Left forelimb (tissue), 1 donor: ENCODE measurements around the gene BBS12.

Source experiments
- DNase-seq: peaks from one replicate; pipeline ENCODE4 v3.0.0-alpha.2; 2018; ENCODE audit warnings: low spot score

Gene BBS12

DNA sequence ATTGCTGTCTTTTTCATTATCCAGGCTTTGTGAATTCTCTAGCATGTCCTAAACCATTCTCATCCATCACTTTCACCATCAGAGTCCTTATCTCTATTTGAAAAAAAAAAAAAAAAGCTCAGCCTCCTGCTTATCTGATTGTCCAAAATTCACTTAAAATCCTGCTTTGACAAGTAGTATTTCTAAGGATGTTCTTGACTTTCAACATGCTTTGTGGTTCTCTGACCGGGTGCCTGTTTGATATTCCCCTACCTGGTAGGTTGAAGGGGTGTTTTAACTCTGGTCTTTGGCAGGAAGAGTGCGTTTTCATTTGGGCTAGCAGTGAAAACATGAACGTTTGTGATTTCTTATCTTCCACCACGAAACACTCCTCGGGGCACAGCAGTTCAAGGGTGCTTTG lies 17.3 kb upstream of the BBS12 start:
- no peak for DNase-seq

GRCh38 chr4:122716825-122717448 lies 15.6 kb upstream of the BBS12 start:
- DNase-seq = no peak

DNA sequence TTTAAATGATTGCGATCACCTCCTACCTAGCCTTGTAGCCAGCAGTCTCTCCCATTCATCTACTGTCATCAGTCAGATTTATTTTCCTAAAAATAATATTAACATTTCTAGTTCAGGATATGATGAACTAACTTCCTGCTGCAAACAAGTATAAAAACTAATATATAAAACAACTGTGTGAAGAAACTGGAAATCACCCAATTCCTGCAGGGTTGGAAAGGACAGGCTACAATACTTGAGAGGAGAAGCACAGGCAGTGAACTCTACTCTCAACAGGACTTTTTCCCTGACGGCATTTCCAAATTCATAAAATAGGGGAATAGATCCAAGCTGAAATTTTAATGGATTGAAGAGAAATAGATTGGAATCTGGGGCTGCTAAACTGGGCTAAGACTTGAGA lies 14.2 kb upstream of the BBS12 start:
- no peak for DNase-seq

DNA sequence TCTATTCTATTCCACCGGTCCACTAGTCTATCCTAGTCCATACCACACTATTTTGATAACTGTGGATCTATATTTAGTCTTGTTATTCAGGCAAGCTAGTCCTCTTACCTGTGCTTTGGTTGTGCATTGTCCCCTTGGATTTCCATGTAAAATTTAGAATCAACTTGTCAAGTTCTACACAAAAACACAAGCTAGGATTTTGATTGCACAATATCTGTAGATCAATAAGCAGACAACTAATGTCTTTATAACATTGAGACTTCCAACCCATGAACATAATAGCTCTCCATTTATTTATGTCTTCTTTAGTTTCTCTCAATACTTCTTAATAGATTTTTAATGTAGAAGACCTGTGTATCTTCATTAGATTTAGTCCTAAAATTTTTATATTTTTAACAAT lies 10.2 kb upstream of the BBS12 start:
- no peak for DNase-seq

- no peak for DNase-seq
Measured at GRCh38 chr4:122728856-122729255, 3.6 kb upstream of the BBS12 start.

DNA sequence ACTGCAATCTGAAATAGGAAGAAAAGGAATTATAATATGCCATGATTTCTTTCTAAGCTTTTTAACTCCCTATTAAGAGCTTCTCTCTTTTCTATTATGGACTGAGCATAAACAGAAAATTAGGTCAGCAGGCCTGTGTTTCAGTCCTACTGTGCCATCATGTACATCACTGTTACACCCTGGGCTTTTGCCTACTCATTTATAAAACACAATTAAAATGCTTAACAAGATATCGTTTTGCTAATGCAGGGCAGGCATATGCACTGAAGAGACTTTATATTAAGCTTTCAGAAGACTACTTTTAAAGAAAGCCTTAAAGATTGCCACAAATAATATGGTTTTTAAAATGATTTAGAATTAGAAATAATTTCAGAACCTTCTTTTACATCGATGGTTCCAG lies 828 bp upstream of the BBS12 start:
- no peak for DNase-seq

DNA sequence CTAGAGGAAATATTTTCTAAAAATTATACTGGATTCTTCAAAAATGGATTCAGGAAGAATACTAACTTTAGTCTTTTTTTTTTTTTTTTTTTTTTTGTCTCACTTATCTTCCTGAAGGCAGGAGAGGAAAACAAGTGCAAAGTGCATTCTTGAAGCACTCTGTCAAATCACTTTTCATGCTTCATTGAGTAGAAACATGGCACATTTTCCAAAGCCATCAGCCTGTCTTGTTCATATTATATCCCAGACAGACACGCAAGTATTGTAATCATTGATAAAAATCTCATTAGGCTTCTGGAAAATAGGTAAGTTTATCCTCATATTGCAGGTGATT lies 1.2 kb downstream of the BBS12 start:
- no peak for DNase-seq

GRCh38 chr4:122739174-122739573 lies 6.7 kb downstream of the BBS12 start:
- DNase-seq = no peak

GRCh38 chr4:122742933-122743829 lies 10.7 kb downstream of the BBS12 start:
- DNase-seq = no peak

DNA sequence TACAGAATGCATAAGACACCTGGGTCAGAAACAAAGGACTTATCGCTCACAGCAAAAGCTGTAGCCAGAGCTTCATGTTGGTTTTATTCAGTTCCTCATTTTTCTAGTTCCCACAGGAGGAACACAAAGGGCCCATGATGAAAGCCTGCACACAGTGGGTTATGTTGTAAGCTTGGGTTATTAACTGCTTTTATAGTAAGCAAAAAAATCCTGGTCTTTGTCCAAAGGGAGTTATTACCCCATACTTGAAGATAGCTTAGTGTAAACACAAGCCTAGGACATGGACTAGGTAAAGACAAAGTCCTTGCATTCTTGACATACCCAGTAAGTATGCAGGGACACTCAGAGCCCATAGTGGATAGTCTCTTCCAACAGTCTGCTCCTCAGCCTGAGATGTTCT lies 11.7 kb downstream of the BBS12 start:
- no peak for DNase-seq

DNA sequence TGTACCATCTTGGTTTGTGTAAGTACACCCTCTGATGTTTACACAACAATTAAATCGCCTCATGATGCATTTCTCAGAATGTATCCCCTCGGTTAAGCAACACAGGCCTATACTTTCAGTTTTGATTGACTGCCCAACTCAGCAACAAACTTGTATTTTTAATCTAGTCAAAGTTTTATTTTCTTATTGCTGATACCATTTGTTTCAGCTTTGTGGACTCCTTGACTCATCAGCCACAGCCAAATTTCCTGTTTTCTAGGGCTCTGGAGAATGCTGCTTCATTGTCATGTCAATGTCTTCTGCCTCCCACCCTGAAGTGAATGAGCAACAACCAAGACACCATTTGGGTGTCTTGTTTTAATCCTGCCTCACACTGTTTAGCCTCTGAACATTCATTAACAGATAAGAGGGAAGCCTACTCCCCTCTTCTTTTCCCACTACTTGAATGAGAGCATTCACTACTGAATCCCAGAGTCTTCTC lies 14.0 kb downstream of the BBS12 start:
- DNase-seq = no peak

DNA sequence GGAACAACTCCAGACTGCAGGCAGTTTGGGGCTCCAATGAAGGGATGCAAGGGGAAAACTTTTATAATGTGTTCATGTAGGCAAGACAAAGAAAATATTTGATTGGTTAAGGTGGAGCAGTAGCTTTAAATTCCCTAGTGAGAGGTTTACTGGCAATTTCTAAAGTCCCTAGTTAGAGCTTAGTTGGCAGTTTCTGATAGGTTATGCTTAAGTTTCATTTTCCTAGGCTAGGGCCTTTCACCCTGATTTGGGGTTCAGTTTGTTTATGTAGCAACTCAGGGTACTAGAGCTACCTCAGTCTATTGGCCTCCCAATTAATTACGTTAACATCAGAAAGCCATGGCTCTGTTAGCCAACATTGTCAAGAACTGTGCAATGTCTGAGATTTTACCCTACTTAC lies 14.6 kb downstream of the BBS12 start:
- no peak for DNase-seq

GRCh38 chr4:122747883-122748282 lies 15.4 kb downstream of the BBS12 start:
- no peak for DNase-seq

DNA sequence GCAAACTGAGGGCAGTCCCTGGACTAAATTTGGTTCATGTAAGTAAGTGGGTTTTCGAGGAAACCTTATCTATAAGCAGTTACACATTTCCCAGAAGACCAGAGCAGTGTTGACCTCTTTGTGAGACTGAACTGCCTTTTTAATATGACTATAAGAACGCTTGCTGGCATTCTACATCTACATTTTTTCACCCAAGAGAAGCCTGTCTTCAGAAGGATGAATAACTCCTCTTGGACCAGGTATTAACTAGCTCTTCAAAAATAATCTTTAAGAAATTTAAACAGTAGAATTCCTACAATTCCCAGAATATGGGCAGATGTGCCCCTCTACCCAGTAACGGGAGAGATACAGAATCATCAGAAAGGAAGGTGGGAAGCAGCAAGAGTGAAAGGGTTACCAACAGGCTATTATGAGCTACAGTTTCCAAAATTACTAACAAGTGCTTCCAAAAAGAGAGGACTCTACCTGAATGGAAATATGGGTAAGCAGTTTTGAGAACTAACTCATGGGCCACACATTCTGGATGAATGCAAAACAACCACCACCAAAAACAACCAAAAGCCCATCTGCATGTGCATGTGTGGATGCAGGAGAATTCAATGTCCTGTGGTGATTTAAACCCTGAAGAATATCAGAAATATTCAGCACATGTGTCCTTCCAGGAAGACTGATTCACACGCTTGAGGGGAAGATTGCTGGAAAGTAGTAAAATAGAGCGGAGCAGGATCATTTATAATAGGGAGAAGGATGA lies 17.4 kb downstream of the BBS12 start:
- DNase-seq = no peak

- DNase-seq = no peak
Measured at GRCh38 chr4:122755675-122756074, 23.2 kb downstream of the BBS12 start.

DNA sequence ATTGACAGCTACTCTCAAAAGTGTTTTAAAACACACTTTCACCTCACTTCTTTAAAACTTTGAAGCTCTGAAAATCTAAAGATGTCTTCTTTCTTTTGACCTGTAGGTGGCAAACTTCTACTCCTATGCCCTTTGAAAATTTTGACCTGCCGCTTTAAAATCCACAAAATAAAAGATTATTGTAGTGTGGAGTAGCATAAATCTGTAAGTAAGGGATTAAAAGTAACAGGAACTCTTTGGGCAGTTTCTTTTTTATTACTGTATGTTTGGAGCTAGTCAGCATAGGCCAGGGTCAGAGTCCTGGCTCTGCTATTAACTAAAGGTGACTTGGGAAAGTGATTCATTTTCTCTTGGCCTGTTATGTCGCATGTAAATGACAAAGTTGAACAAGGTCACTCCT lies 25.5 kb downstream of the BBS12 start:
- no peak for DNase-seq

GRCh38 chr4:122759639-122760310 lies 27.3 kb downstream of the BBS12 start:
- no peak for DNase-seq

DNA sequence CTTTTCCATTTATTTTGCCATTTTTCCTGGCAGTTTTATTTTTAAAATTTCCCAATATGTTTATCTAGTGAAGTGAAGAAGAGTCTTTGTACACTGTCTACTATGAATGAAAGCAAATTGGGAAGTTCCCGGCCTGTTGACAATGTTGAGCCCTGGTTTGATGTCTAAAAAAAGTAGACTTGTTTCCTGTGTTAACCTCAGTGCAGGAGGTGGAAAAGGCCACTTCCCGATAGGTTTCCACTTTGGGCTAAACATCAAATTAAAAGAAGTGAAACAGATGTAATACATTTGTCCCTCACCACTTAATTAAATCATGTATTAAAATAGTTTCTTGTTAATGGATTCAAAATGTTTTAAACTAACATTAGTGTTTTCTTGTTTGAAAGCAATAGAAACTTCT lies 30.0 kb downstream of the BBS12 start:
- DNase-seq = no peak

DNA sequence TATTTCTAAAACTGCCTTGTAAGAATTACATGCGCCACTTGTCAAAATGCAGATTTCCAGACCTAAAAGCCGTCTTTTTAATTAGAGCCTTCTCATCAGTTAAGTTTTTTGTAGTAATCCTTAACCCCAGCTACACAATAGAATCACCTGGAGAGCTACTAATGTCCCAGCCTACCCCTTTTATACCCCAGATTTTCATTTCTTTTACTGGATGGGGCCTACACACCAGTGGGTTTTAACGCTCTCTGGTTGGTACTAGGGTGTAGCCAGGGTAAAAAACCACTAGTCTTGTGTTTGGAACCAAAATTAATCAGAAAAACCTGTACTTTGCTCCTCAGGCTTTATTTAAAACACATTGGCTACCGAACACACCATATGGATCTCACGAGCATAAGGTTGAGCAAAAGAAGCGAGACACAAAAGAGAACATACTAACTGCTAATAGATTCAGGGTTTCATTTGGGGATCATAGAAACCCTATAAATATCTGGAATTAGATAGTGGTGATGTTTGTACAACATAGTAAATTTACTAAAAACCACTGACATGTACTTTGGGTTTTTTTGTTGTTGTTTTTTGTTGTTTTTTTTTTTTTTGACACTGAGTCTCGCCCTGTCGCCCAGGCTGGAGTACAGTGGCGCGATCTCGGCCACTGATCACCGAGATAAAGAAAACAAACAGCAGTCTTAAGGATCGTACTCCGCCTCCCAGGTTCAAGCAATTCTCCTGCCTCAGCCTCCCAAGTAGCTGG lies 30.6 kb downstream of the BBS12 start:
- DNase-seq = no peak

- no peak for DNase-seq
Measured at GRCh38 chr4:122764071-122764820, 31.7 kb downstream of the BBS12 start.

DNA sequence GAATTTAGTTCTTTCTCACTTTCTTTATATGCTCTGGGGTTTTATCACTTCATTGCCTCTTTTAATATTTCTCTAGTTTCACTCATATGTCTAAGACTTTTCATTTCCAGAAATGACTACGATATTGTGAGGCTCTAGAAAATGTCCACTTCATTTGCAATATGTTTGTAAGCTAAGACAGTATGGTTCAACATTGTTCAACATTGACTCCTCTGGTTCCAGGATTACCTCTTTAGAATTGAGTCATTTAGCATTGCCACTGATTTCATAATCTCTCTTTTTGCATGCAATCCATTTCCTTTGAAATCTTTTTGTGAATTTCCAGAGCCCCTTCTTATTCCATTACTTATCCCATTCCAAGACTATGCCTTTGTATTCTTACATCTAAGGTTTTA lies 32.3 kb downstream of the BBS12 start:
- DNase-seq = no peak
